DMS 273 treated with DMSO at 0.1 percent for 48 hours (cell line): ENCODE data around the gene CASZ1.

Experiments used
- DNase-seq: peaks from one replicate; lab custom pipeline; 2025; lab: John Stamatoyannopoulos, UW

CASZ1 gene

DNA sequence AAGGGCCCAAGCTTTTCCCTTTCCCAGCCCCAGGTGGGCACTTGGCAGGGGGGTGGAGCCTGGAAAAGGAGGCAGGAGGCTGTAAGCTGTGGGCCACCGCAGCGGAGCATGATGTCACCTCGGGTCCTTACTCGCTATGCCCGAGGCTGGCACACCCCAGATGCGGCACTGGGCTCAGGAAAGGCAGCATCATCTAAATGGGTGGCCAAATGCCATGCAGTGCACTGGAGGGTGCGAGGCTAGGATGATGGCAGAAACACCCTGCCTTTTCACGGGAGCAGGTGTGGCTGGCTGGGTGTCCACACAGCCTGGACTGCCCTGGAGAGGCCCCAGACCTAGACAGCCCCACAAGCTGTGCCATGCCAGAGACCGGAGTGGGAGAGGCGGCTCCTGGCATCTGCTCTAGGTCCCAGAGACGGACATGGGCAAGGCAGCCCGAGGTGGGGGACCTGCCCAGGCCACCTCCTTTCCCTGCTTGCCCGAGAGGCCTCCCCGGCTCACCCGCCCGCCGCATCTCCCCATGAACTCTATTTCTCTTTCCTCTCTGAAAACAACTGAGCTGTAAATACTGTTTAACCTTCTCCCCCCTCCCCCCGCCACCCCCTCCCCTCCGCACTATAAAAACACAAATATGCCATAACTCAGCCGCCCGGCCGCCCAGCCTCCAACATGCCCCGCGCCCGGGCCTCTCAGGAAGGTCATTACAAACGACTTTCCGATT, 124.7 kb downstream of the CASZ1 start:
- no peak for DNase-seq

DNA sequence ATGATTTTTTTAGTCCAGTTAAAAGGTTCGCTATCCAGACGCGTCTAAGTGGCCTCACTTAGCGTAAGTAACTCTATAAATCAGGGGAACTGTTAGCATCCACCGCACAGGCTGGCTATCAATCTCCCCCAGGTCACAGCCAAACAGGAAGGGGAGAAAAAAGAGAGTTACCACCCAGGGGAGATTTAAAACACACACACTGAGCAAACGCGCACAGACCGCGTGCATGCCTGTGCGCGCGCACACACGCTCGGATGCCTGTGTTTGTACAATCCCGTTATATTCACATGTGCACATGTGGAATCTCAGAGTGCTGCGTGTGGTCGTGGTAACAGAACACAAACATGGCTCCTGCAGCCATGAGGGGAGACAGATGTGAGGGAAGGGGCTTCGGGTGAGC, 125.4 kb downstream of the CASZ1 start:
- no peak for DNase-seq

DNA sequence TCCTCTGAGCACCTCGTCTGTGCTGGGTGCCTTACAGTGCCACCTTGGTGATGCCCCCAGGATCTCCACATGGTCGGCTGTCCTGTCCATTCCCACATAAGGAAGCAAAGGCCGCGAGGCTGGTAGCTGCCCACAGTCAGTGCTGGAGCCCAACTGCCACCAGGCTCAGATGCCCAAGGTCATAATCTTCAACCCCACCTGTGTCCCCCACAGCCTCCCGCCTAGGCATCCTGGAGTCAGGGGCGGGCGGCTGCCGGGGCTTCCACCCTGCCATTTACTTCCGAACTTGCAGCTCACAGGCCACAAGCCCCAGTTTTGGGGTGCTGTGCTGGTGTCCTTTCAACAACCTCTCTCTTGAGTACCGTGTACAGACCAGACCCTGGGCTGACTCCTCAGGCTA, 126.3 kb downstream of the CASZ1 start:
- no peak for DNase-seq

DNA sequence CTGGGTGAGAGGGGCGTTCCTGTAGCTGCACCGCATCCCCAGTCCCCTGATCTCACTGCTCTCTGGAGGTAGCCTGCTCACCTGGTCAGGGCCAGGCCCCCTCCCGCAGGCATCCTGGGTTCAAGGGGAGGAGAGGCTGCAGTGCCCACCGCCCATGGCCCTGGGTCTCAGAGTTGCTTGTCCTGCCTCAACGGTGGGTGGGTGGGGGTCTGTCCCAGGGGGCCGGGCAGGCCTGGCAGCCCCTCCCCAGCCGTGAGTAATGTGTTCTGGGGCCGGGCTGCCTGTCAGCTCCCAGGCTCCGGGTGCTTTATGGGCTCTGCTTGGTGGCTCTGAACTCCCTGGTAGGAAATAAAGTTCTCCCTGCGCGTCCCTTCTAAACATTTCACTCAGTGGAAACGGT, 126.9 kb downstream of the CASZ1 start:
- no peak for DNase-seq

DNA sequence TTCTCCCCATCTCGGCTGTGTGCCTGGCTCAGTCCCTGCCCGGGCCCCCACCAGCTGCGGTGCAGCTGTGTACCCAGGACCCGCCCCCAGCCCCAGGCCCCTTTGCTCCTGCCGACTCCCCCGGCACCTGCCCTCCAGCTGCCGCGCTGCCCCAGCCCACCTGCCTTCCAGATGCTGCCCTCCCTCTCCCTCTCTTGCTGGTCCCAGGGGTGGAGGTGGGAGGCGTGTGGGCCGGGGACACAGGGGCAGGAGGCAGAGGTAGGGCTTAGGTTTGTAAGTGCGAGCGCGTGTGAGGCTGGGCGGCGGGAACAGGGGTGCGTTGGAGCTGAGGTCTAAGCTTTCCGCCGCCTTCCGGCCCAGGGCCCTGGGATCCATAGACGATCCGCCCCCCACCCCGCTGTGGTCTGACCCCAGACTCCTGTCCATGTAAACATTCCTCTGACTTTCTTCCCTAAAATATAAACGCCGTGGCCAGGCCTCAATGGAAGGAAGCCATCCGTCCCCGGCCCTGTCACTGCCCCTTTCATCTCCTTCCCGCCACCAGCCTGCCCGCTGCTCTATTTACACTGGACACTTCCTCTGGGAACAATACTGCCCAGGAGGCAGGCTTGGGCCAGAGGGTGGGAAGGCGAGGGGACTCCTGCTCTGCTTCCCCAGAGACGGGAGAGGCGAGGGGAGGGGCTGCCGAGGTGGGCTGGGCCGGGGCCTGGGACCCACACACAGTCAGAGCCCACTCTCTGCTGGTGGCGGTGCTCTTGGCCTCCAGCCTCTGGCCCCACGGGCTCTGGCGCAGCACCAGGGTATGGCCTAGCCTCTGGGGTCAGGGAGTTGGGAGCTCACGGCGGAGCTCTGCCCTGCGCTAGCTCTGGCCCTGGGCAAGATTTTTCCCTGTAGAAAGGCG, 128.3 kb downstream of the CASZ1 start:
- no peak for DNase-seq

DNA sequence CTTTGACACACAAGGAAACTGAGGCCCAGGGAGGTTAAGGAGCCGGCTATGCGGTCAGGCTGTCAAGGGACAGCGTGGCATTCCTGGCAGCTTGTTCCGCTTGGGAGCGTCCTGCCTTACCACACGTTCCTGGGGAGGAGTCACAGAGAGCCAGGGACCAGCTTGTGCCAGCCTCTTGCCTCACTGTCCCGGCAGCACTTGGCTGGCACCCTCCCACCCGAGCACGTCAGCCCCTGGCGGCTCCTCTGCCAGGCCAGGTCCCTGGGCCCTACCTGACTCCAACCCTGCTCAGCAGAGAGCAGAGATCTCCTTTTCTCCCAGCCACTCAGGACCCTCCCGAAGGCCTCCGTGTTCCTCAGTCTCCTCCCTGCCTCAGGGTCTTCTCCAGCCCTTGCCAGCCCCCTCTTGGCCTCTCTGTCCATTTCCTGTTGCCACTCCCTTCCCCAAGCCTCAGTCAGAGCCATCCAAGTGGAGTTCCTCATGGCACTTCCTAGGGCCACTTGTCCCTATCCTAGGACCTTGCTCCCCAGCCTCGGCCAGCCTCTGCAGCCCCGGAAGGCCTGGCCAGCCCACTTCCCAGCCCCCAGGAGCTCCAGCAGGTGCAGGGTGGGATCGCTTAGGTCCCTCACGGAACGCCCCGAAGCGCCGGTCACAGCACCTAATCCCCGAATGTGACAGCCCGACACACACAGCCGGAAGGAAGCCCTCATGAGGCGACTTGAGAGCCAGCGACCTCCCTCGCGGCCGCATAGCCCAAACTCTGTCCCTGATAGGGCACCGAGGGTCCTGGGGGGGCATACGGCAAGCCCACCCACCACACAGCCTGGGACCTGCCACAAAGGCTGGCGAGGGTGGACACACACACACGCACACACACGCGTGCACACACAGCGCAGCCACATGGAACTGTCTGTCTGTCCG, 130.3 kb downstream of the CASZ1 start:
- no peak for DNase-seq

DNA sequence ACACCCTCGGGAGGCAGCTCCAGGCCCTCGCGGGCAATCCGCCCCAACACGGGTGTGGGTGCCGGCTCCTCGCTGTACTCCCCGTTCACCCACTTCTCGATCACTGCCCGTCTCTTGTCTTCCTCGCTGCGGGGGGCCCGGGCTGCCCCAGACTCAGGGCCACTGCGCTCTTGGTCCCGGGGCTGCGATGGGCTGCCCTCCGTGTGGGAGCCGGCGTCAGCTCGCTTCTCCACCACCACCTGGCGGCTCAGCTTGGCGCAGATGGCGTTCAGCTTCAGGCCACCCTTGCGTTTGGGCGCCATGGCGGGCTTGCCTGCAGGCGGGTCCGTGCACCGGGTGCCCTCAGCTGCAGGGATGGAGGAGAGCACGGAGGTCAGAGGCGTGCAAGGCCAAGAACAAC, 131.2 kb downstream of the CASZ1 start:
- DNase-seq, result no peak

DNA sequence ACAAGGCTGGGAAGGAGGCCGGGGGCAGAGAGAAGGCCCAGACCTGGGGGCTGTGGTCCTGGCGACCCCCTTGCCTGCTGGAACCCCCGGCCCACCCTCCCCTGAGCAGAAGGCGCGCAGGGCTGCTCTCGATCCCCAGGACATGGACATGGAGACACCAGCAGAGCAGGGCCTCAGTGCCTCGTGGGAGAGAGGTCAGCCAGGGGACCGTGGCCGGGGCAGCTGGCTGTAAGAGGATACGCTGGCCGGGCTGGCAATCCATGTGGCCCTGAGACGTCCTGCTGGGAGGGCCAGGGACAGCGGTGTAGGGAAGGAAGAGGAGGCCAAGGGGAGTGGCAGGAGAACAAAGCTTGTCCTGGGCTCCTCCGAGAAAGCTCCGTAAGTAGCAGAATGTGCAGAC, 132.2 kb downstream of the CASZ1 start:
- DNase-seq, result no peak

DNA sequence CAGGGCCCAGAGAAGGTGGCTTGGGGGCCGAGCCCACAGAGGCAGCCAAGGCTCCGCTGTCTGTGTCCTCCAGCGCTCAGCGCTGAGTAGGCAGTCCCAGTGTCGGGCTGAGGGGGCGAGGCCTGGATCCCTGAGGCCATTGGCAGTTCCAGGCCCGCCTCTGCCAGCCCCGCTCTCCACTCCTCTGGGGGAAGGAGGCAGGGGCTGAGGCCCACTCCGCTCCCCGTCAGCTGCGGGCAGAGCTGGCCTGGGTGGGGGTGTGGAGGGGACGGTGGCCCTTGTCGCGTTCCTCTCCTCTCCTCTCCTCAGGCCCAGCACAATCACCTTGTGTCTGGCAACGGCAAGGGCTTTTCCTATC, 132.8 kb downstream of the CASZ1 start:
- no peak for DNase-seq

DNA sequence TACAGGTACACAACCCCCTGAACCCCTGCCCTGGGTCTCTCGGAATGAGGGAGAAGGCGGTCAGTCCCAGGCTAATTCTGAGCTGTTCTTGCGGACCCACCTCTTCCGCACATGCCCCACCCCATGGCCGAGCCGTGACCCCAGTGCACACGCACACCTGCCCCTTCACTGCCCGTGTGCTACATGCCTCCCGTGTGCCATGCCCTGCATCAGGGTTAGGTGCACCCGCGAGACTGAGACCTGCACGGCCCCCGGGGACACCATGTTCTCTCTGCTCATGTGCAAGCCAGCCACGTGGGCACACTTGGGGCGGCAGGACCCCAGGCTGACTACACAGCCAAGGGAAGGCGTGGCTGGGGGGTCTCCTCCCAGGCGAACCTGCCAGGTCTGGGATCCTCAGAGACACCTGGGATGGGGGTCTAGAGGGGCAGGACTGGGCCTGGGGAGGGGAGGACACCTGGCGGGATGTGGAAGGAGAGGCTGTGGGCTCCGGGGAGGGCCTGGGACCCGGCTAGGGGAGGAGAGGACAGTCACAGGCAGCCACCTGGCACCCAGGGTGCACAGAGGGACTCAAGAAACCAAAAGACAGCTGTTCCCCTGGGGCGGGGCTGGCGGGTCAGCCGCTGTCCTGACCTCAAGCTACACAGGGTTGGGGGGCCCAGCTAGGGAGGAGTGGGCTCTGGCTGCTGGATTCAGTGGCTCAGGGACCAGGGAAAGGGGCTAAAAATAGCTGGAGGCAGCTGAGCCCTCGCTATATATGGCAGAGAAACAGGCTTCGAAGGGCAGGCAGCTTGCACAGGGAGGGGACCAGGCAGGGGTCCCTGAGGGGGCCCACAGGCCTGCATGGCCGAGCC, 133.4 kb downstream of the CASZ1 start:
- DNase-seq, result no peak

DNA sequence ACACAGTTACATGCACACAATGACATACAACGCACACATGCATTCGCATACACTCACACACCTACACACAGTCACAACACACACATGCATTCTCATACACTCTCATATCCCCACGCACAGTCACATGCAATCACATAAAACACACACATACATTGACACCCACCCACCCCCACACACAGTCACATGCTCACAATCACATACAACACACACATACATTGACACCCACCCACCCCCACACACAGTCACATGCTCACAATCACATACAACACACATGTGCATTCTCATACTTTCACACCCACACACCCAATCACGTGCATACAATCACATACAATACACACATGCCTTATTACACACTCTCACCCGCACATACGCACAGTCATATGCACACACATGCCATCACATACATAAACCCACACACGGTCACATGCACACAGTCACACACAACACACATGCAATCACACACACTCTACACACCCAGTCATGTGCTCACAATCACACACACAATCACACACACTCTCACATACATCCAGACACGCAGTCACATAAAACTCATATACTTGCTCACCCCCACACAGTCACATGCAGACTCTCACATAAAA, 134.3 kb downstream of the CASZ1 start:
- no peak for DNase-seq

DNA sequence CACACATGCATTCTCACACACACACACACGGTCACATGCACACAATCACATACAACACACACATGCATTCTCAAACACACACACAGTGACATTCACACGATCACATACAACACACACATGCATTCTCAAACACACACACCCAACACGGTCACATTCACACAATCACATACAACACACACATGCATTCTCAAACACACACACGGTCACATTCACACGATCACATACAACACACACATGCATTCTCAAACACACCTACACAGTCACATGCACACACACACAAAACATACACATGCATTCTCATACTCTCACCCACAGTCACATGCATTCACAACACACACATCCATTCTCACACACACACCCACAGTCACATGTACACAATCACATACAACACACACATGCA, 135.0 kb downstream of the CASZ1 start:
- DNase-seq, result no peak

DNA sequence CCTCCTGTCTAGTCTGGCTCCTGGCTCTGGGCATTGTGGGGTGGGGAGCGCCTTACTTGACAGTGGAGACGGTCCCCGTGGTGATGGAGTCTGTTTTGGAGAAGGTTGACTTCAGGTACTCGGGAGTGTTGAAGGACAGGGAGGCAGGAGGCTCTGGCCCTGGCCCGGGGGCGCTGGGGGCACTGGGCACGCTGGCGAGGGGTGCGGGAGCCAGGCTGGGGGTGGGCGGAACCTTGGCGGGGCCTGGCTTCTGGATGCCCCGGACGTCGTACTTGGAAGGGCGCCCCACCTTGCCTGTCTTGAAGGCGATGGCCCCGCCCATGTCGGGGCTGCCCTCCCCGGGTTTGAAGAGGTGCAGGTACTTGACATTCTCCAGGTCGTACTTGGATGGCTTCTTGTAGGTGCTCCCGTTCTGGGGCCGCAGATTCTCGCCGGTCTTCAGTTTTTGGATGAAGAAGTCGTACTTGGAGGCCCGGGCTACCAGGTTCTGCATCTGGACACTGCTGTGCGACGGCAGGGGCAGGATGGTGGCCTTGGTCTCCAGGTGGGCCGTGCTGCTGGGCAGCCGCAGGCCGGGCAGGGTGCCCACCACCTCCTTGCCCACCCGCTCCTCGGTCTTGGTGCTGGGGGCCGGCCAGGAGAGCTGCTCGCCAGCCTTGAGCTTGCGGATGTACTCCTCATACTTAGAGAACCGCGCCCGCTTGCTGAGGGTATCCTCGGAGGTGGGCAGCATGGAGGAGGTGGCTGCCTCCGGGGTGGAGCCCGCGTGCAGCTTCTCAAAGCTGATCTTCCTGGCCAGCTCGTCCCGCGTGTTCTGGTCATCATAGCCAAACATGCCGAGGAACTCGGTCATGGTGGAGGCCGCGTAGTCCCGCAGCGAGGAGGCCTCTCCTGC, 136.6 kb downstream of the CASZ1 start:
- DNase-seq, result no peak

DNA sequence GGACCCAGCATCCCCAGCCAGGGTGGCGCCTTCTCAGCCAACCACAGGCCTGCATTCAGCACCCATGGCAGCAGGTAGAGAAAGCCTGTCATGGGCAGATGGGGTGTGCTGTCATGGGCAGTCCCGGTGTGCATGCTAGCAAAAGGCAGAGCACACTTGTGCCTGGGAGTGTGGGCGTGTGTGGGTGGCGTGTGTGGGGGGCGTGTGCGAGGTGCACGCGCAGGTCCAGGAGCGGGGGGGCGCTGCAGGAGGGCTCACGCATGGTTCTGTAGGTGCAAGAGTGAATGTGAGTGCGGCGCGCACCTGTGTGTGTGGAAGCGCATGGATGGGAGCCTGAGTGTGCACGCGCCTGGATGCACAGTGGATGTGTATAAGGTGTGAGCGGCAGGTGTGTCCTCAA, 137.2 kb downstream of the CASZ1 start:
- no peak for DNase-seq

DNA sequence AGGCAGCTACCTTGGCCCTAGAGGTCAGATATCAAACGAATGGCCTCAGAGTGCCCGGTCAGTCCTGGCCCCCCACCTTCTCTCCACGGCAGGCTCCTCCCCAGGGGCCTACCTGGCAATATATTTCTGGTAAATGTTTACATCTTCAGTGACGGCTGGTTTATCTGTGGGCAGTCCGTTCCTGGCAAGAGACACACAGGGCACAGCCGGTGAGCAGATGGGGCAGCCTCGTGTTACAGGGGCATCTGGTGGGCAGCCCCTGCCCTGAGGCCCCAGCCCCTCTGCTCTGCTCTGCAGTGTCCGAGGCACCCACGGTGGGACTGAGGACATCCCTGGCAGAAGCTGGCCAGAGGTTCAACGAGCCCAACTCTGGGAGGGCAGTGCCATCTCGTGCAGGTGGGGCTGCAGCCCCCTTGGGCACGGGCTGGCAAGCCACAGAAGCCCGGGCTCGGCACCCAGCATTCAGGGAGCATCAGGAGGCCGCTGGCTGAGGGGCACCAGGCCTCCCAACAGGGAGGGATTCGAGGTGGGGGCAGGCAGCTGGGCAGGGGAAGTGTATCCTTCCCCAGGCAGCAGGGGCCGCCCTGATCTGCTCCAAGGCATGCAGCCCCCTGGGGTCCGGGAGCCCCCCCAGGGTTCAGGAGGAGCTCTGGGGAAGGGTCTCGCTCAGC, 137.9 kb downstream of the CASZ1 start:
- DNase-seq, result peak; percentile 55

DNA sequence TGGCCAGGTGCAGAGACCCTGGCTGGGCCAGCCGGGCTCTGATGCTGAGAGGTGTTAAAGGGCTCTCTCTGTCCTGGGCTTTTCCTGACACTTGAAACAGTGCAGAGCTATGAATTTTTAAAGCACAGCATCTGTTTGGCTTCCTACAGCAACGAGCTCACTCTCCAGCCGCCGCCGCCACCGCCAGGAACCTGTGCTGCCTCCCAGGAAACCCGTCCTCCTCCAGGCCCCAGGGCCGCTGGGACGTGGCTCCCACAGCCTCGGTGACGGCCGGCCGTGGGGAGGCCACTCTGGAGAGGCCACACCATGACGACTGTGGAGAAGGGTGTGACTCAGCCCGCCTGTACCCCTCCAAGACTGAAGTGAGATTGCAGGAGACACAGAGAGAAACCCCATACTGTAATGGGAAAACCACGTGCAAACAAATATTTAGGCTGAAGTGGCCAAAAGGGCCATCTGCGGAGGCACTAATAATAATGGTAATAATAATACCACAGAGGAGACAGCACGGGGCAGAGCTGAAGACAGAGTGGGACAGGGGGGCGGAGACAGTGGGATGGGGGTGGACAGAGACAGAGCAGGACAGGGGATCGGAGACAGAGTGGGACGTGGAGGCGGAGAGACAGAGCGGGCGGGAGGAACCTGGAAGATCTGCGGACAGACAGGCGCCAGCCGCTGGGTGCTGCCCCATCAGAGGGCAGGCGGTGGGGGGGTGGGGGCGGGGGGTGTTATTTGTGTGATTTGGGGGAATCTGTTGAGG, 139.2 kb downstream of the CASZ1 start:
- DNase-seq, result no peak

DNA sequence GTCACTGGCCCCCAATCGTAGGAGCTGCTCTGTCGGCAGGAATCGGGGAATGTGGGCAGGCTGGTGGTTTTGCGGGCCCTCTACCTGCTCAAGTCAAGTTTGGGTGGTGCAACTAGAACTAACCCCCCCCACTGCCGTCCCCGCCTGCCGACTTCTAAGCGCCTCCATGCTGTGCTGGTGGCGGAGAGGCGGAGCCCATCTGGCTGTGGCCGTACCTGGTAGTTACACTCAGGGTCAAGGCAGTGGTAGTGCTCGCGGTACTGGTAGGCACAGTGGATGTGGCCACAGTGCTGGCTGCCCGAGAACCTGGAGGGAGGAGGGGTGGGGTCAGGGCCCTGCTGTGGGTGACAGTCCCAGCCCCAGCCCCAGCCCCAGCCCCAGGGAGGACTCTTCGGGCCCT, 140.0 kb downstream of the CASZ1 start:
- no peak for DNase-seq

DNA sequence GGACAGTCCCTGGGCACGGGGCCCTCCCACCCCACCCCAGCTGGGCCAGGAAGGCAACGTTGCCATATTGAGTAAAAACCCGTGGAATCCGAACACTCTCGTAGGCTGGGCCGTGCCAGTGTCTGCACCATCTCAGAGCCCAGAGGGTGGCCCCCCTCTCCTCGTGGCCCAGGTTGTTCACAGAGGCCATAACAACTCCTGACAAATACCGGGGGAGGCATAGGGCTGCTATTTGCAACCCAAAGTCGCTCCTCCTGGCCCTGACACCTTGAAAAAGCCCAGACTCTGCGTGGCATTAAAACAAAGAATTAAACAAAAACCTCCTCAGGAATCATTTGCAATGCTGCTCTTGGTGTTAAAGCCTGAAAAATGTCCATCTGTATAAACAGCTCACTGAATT, 141.4 kb downstream of the CASZ1 start:
- no peak for DNase-seq
